Body of pancreas (tissue), 4 donors: Measurements from ENCODE around the gene STOML1. TPM values are rescaled to one million over a fixed set of nuclear protein-coding genes. Genes with fewer than 3 reads are reported as not detected.

Source experiments
- ATAC-seq: fragments of 150-250 bp; one replicate; pipeline ENCODE4 v1.9.1; 2016
- DNase-seq, 4 donors: peaks; one replicate each; pipeline ENCODE4 v3.0.0-alpha.2; 2019
- H3K27ac ChIP-seq, 4 donors: fragments of 200-600 bp; sonication (generic); 1 replicate in 3 of 4; 2 replicates in 1 of 4; pipeline versions ENCODE4 v1.5.1 to v1.6.1; 2016 to 2019; ENCODE audit warnings: mild to moderate bottlenecking in 1 of 4, mixed read lengths in 1 of 4, moderate library complexity in 1 of 4
- H3K27me3 ChIP-seq, 2 donors: fragments of 200-600 bp; sonication (generic); one replicate each; pipeline ENCODE4 v1.6.0; 2016; ENCODE audit warnings: mild to moderate bottlenecking in 1 of 2
- H3K36me3 ChIP-seq, 2 donors: fragments of 200-600 bp; sonication (generic); replicated peaks in 1 of 2; 2 replicates each; pipeline ENCODE4 v1.5.1; 2016; ENCODE audit warnings: low read depth in 2 of 2; ENCODE audit not compliant: insufficient read depth in 1 of 2
- H3K4me1 ChIP-seq: fragments of 200-600 bp; sonication (generic); one replicate; pipeline ENCODE4 v1.6.0; 2016
- H3K4me3 ChIP-seq, 2 donors: fragments of 200-600 bp; sonication (generic); 1 replicate in 1 of 2; 2 replicates in 1 of 2; pipeline ENCODE4 v1.5.1; 2016 to 2019
- H3K9me3 ChIP-seq, 3 donors: fragments of 200-600 bp; sonication (generic); 1 replicate in 2 of 3; 2 replicates in 1 of 3; pipeline ENCODE4 v1.5.1; 2016
- CTCF ChIP-seq, 7 experiments: fragments of 450-650 bp in 4 of 7; fragments of 200-600 bp in 3 of 7; sonication (generic) in 3 of 7; IDR thresholded peaks; one replicate each; pipeline ENCODE4 v1.5.1; 2016 to 2019; ENCODE audit warnings: antibody characterized with exemption in 7 of 7
- POLR2A ChIP-seq, 3 donors: fragments of 450-650 bp; IDR thresholded peaks; one replicate each; pipeline ENCODE4 v1.6.1; 2016; ENCODE audit warnings: antibody characterized with exemption in 3 of 3, mild to moderate bottlenecking in 2 of 3
- WGBS, 2 donors: methylation state at CpG; one replicate each; pipeline ENCODE4 v1.1.5; 2017; 5-methylcytosine and 5-hydroxymethylcytosine counted together
- intact Hi-C: fragments of 100-400 bp; cut with DNase I; formaldehyde crosslinking; loops from one replicate; pipeline ENCODE4 v1.15.1; 2023
- total RNA-seq, 2 donors: library from RNA; depleted of rRNA; stranded (reverse); fragments of >200 nt; gene quantifications; one replicate each; pipeline ENCODE4 v1.1.0, GENCODE V29; 2016

STOML1 gene
- total RNA-seq, 2 donors from 2014 or later: 6.0 to 10.2 TPM

- TF ChIP-seq POLR2A (IDR thresholded peaks at IDR 0.05): no peak
- no peak for TF ChIP-seq CTCF (IDR thresholded peaks at IDR 0.05)
- H3K36me3 ChIP-seq: peaks cover 0 to 7% of the 10 kb centered on the region in 2 donors
- WGBS, 2 donors: 56 to 66% methylated on average over 3 of the region's 3 CpGs
Observed at GRCh38 chr15:74028646-74029045, 36.6 kb upstream of the STOML1 start.

GRCh38 chr15:74027688-74028087 is 35.6 kb upstream of the STOML1 start:
- Histone ChIP-seq H3K27ac (no peak overlapping the region), H3K36me3 (peaks cover 6 to 8% of the 10 kb centered on the region in 2 donors), H3K4me3 (no peak overlapping the region), H3K27me3 (no peaks in the 10 kb centered on the region), H3K4me1 (peaks cover 3% of the 10 kb centered on the region), H3K9me3 (no peaks in the 10 kb centered on the region)
- WGBS, 2 donors: 49 to 59% methylated on average over 3 of the region's 3 CpGs
- no peak for DNase-seq
- ATAC-seq: no peak
- intact Hi-C loops: no loop called here
- no peak for TF ChIP-seq CTCF (IDR thresholded peaks at IDR 0.05)
- TF ChIP-seq POLR2A (IDR thresholded peaks at IDR 0.05): no peak

More at GRCh38 chr15:74028646-74029045, 36.6 kb upstream of the STOML1 start:
- Histone ChIP-seq H3K4me3 (no peak overlapping the region), H3K27me3 (no peaks in the 10 kb centered on the region), H3K4me1 (peaks cover 3% of the 10 kb centered on the region), H3K9me3 (no peaks in the 10 kb centered on the region), H3K27ac (no peak overlapping the region)
- ATAC-seq (no peak), DNase-seq (no peak)
- intact Hi-C loops: no loop called here

GRCh38 chr15:74025436-74025835 is 33.3 kb upstream of the STOML1 start:
- no peak for ATAC-seq
- peak overlapping the region in 1 of 4 donors; percentile 5 for H3K27ac ChIP-seq
- H3K9me3 ChIP-seq: no peaks in the 10 kb centered on the region
- H3K4me3 ChIP-seq: no peak overlapping the region
- H3K27me3 ChIP-seq: no peaks in the 10 kb centered on the region
- TF ChIP-seq CTCF (IDR thresholded peaks at IDR 0.05) (no peak), POLR2A (IDR thresholded peaks at IDR 0.05) (no peak)
- intact Hi-C loops: no loop called here
- DNase-seq: no peak
- H3K36me3 ChIP-seq: peaks cover 6 to 9% of the 10 kb centered on the region in 2 donors
- 71 to 72% methylated on average over 4 to 5 of the region's 5 CpGs for WGBS, 2 donors
- peaks cover 3% of the 10 kb centered on the region for H3K4me1 ChIP-seq

- peaks cover 3% of the 10 kb centered on the region for H3K4me1 ChIP-seq
- H3K36me3 ChIP-seq: peaks cover 6 to 9% of the 10 kb centered on the region in 2 donors
- no peak overlapping the region for H3K4me3 ChIP-seq
- no peak for DNase-seq
- no peaks in the 10 kb centered on the region for H3K9me3 ChIP-seq
- TF ChIP-seq POLR2A (IDR thresholded peaks at IDR 0.05) (no peak), CTCF (IDR thresholded peaks at IDR 0.05) (no peak)
- peak overlapping the region in 1 of 4 donors; percentile 5 for H3K27ac ChIP-seq
- 75 to 83% methylated on average over 2 of the region's 2 CpGs for WGBS, 2 donors
- no peaks in the 10 kb centered on the region for H3K27me3 ChIP-seq
- intact Hi-C loops: no loop called here
- no peak for ATAC-seq
Observed at GRCh38 chr15:74024687-74025086, 32.6 kb upstream of the STOML1 start.

- no peak overlapping the region for H3K27ac ChIP-seq
- no peaks in the 10 kb centered on the region for H3K9me3 ChIP-seq
- H3K27me3 ChIP-seq: no peaks in the 10 kb centered on the region
- intact Hi-C loops: no loop called here
- TF ChIP-seq CTCF (IDR thresholded peaks at IDR 0.05) (no peak), POLR2A (IDR thresholded peaks at IDR 0.05) (no peak)
- no peak for DNase-seq
- WGBS, 2 donors: 94 to 95% methylated on average over 37 to 66 of the region's 66 CpGs
- H3K4me1 ChIP-seq: peaks cover 3% of the 10 kb centered on the region
- H3K36me3 ChIP-seq: peaks cover 6 to 9% of the 10 kb centered on the region in 2 donors
- H3K4me3 ChIP-seq: no peak overlapping the region
- no peak for ATAC-seq
Observed at GRCh38 chr15:74022706-74023470, 30.8 kb upstream of the STOML1 start.
